ENCODE measurements around the gene KDM2A. TPM values are rescaled to one million over a fixed set of nuclear protein-coding genes. Genes with fewer than 3 reads are reported as not detected.

The KDM2A gene
- total RNA-seq, 1 experiment from 2014 or later = 122 TPM

- peaks cover 92% of the 10 kb centered on the region for H3K36me3 Mint-ChIP-seq (ENCODE audit: insufficient read depth, unreplicated experiment)
- H3K36me3 ChIP-seq (ENCODE audit: control insufficient read depth, insufficient read depth, low read length) = peaks cover 7% of the 10 kb centered on the region
- H3K27me3 ChIP-seq (replicated peaks; ENCODE audit: control insufficient read depth, insufficient read depth, low read length) = no peaks in the 10 kb centered on the region
- intact Hi-C loops (cut with micrococcal nuclease; ENCODE audit: unreplicated experiment) = no loop called here
- POLR2A ChIA-PET = no interaction called here
- TF ChIP-seq CTCF (IDR thresholded peaks at IDR 0.05; ENCODE audit: insufficient read depth in 1 of 2, low read depth in 1 of 2, low read length in 1 of 2, severe bottlenecking in 1 of 2, unreplicated experiment in 1 of 2) = no peak
- H3K4me3 ChIP-seq (ENCODE audit: low read depth, low read length) = no peak overlapping the region
- BruUV-seq (replicated peaks) = no TSS peak
- peak in 1 of 2 experiments; percentile 42 for DNase-seq
- peaks cover 23% of the 10 kb centered on the region for H3K4me1 ChIP-seq
- peaks cover 6% of the 10 kb centered on the region for H3K9me3 ChIP-seq
- H3K4me3 Mint-ChIP-seq (ENCODE audit: unreplicated experiment) = no peak overlapping the region
- H3K9me3 Mint-ChIP-seq (ENCODE audit: unreplicated experiment) = peaks cover 16% of the 10 kb centered on the region
- H3K27me3 Mint-ChIP-seq (ENCODE audit: insufficient read depth, unreplicated experiment) = no peaks in the 10 kb centered on the region
- CTCF ChIA-PET = interaction anchor here (0.6 kb wide), 1 partner anchor 12 kb away, joined by 3 read pairs; the partner anchor contains the start of gene ANKRD13D
- H3K27ac Mint-ChIP-seq (ENCODE audit: unreplicated experiment) = no peak overlapping the region
- peaks cover 6% of the 10 kb centered on the region for H3K4me1 Mint-ChIP-seq (ENCODE audit: low read depth, unreplicated experiment)
These were observed 181.8 kb downstream of the KDM2A start for GRCh38 chr11:67300756-67301312.

GRCh38 chr11:67301313-67301921 is 182.4 kb downstream of the KDM2A start:
- Histone ChIP-seq H3K4me1 (peaks cover 23% of the 10 kb centered on the region), H3K4me3 (ENCODE audit: low read depth, low read length) (no peak overlapping the region), H3K9me3 (0 out of 2 replicates have a peak, but pooled peaks cover 3% of the 10 kb centered on the region), H3K36me3 (ENCODE audit: control insufficient read depth, insufficient read depth, low read length) (peaks cover 7% of the 10 kb centered on the region), H3K27me3 (replicated peaks; ENCODE audit: control insufficient read depth, insufficient read depth, low read length) (no peaks in the 10 kb centered on the region)
- intact Hi-C loops (cut with micrococcal nuclease; ENCODE audit: unreplicated experiment) = no loop called here
- BruUV-seq (replicated peaks) = no TSS peak
- TF ChIP-seq CTCF (IDR thresholded peaks at IDR 0.05; ENCODE audit: insufficient read depth in 1 of 2, low read depth in 1 of 2, low read length in 1 of 2, severe bottlenecking in 1 of 2, unreplicated experiment in 1 of 2) = no peak
- Mint-ChIP-seq H3K27me3 (ENCODE audit: insufficient read depth, unreplicated experiment) (no peaks in the 10 kb centered on the region), H3K36me3 (ENCODE audit: insufficient read depth, unreplicated experiment) (peaks cover 86% of the 10 kb centered on the region), H3K9me3 (ENCODE audit: unreplicated experiment) (peaks cover 10% of the 10 kb centered on the region), H3K27ac (ENCODE audit: unreplicated experiment) (no peak overlapping the region), H3K4me1 (ENCODE audit: low read depth, unreplicated experiment) (peaks cover 6% of the 10 kb centered on the region), H3K4me3 (ENCODE audit: unreplicated experiment) (no peak overlapping the region)
- POLR2A ChIA-PET = no interaction called here
- no peak for DNase-seq
- CTCF ChIA-PET = no interaction called here

- H3K36me3 Mint-ChIP-seq (ENCODE audit: insufficient read depth, unreplicated experiment) = peaks cover 80% of the 10 kb centered on the region
- H3K27ac Mint-ChIP-seq (ENCODE audit: unreplicated experiment) = peak overlapping the region; percentile 86
- no TSS peak for BruUV-seq (replicated peaks)
- no peak for TF ChIP-seq CTCF (IDR thresholded peaks at IDR 0.05; ENCODE audit: insufficient read depth in 1 of 2, low read depth in 1 of 2, low read length in 1 of 2, severe bottlenecking in 1 of 2, unreplicated experiment in 1 of 2)
- Histone ChIP-seq H3K36me3 (ENCODE audit: control insufficient read depth, insufficient read depth, low read length) (peaks cover 7% of the 10 kb centered on the region), H3K9me3 (no peaks in the 10 kb centered on the region), H3K27me3 (replicated peaks; ENCODE audit: control insufficient read depth, insufficient read depth, low read length) (no peaks in the 10 kb centered on the region), H3K4me1 (peaks cover 23% of the 10 kb centered on the region), H3K4me3 (ENCODE audit: low read depth, low read length) (peak overlapping the region; percentile 93)
- peak overlapping the region; percentile 80 for H3K4me3 Mint-ChIP-seq (ENCODE audit: unreplicated experiment)
- intact Hi-C loops (cut with micrococcal nuclease; ENCODE audit: unreplicated experiment) = no loop called here
- CTCF ChIA-PET = interaction anchor here (1.2 to 2.4 kb wide), 5 partner anchors 13 to 207 kb away, joined by 4 to 42 read pairs (median 8); partner anchors contain the start of gene ANKRD13D
- peak in 1 of 2 experiments; percentile 57 for DNase-seq
- H3K27me3 Mint-ChIP-seq (ENCODE audit: insufficient read depth, unreplicated experiment) = no peaks in the 10 kb centered on the region
- H3K9me3 Mint-ChIP-seq (ENCODE audit: unreplicated experiment) = peaks cover 4% of the 10 kb centered on the region
- H3K4me1 Mint-ChIP-seq (ENCODE audit: low read depth, unreplicated experiment) = peaks cover 6% of the 10 kb centered on the region
- POLR2A ChIA-PET = interaction anchor here (1.4 to 1.6 kb wide), 4 partner anchors 11 to 90 kb away, joined by 4 to 25 read pairs (median 7); partner anchors contain the start of genes ANKRD13D and RAD9A
These were observed 183.0 kb downstream of the KDM2A start for GRCh38 chr11:67301951-67302516.
